ENCODE measurements around the gene HK1.

DNA sequence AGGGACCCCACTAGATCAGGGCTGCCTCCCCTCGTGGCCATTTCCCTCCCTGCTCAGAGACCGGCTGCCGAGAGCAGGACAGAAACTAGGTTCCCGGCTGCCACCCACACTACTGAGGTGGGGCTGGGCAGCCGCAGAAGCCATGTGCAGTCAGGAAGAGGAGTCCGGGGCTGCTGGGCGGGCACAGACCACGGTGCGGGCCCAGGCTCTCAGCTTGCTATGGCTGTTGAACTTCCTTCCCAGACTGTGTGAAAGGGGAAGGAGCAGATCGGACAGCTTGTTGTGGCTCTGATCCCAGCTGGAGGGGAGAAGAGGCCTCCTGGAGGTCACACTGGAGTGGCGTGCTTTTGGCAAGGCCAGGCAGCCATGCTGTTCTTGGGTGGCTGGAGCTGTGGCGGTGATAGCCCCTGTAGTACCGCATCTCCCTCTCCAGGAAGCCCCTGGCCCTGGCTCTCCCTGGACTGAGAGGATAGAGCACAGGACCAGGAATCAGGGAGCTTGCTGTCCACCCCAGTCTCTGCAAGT lies 56.8 kb downstream of the HK1 start:
- TF ChIP-seq, protein P1, sequence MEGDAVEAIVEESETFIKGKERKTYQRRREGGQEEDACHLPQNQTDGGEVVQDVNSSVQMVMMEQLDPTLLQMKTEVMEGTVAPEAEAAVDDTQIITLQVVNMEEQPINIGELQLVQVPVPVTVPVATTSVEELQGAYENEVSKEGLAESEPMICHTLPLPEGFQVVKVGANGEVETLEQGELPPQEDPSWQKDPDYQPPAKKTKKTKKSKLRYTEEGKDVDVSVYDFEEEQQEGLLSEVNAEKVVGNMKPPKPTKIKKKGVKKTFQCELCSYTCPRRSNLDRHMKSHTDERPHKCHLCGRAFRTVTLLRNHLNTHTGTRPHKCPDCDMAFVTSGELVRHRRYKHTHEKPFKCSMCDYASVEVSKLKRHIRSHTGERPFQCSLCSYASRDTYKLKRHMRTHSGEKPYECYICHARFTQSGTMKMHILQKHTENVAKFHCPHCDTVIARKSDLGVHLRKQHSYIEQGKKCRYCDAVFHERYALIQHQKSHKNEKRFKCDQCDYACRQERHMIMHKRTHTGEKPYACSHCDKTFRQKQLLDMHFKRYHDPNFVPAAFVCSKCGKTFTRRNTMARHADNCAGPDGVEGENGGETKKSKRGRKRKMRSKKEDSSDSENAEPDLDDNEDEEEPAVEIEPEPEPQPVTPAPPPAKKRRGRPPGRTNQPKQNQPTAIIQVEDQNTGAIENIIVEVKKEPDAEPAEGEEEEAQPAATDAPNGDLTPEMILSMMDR (IDR thresholded peaks at IDR 0.05; ENCODE audit: low read length) = no peak
- no peak for TF ChIP-seq EZH2 (optimal IDR thresholded peaks at IDR 0.05; ENCODE audit: low read depth, low read length)

Measured in MM.1S (cell line).